HS-27A (cell line): ENCODE data around the gene KCNJ4.

Experiments used
- DNase-seq: peaks from one replicate; pipeline ENCODE4 v3.0.0-alpha.2; 2012; ENCODE audit warnings: low read depth, missing footprints

Gene KCNJ4

GRCh38 chr22:38429499-38430068, 25.4 kb downstream of the KCNJ4 start:
- DNase-seq: no peak

- DNase-seq: no peak
Measured at GRCh38 chr22:38428714-38429113, 26.3 kb downstream of the KCNJ4 start.

- no peak for DNase-seq
Measured at GRCh38 chr22:38427940-38428339, 27.1 kb downstream of the KCNJ4 start.

DNA sequence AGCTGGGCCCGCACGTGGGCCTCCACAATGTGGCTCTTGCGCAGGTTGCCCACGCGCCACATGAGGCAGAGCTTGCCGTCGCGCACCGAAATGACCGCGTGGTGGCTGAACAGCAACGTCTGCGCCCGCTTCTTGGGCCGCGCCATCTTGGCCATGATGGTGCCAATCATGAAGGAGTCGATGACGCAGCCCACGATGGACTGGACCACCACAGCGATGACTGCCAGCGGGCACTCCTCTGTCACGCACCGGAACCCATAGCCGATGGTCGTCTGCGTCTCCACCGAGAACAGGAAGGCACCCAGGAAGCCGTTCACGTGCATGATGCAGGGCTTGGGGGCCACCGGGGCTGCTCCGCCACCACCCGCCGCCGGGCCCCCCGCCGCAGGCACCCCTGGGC, 27.5 kb downstream of the KCNJ4 start:
- no peak for DNase-seq

- DNase-seq: no peak
Measured at GRCh38 chr22:38426628-38427027, 28.4 kb downstream of the KCNJ4 start.

DNA sequence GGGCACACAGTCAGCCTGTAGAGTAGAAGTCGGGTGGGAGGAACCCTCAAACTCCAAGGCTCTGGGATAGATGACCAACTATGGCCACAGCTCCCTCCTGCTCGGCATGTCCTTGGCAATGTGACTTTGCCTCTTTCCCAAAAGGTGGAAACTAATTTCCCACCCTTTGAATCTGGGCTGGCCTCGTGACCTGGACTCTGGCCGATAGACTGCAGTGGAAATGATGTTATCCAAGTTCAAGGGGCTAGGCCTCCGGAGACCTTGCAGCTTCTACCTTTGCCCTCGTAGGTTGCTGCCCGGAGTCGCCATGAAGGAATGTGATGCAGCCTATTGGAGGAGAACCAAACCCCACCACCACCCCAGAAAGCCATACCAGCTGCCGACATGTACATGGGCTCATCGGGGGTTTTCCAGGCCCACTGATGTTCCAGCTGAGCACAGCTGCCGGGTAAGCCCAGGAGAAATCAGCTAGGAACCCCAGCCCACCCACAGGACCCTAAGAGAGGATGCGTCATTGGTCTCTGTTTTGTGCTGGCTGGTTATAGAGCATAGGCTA, 30.4 kb downstream of the KCNJ4 start:
- no peak for DNase-seq

- no peak for DNase-seq
Measured at GRCh38 chr22:38423512-38424503, 31.2 kb downstream of the KCNJ4 start.

DNA sequence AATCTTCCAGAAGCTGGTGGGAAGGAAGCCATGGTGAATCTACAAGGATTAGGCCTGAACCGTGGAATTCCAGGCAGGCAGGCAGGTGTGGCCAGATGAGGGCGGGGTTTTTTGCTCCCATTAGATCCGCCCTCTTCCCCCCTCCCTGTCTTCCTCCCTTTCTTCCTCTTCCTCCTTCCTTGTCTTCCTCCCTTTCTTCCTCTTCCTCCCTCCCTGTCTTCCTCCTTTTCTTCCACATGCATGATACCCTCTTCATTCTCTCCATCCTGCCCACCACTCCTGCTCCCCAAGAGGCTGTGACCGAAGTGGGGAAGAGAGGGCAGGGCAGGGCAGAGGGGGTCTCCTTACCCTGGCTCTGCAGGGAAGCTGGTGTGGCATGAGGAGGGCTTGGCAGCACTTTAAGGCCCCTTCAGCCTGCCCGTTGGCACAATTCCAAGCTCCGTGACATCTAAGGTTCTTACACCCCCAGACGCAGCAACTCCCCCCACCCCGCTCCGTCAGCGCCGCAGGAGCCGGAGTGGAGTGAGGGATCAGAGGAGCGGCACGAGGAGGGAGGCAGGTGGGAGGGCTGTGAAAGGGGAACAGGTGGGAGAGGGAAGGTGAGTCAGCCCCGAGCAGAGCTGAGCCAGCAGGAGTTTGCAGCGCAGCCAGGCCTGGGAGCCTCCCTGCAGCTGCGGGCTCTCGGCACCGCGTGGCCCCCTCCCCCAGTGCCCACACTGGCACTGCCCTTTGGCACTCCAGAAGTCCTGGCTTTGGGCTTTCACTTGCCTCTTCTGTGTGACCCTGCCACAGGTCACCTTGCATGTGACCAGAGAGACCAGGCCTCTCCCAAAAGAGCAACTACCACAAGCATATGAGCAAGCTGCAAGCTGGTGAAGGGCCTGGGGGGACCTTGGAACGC, 32.1 kb downstream of the KCNJ4 start:
- no peak for DNase-seq

DNA sequence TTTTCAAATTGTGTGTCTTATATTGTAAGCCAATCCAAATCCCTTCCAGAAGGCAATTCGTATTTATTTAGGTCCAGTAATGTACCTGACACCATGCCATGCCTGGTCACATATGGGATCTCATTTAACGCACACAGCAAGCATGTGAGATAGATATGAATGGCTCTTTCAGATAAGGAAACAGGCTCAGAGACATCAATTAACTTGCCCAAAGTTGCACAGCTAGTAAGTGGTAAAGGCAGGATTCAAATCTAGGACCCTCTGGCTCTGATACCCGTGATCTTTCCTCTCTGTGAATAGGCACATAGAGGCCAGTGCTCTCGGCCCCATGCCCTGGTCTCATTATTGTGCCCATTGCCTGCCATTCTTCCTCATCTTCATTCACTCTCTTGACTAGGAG, 34.3 kb downstream of the KCNJ4 start:
- DNase-seq: no peak

DNA sequence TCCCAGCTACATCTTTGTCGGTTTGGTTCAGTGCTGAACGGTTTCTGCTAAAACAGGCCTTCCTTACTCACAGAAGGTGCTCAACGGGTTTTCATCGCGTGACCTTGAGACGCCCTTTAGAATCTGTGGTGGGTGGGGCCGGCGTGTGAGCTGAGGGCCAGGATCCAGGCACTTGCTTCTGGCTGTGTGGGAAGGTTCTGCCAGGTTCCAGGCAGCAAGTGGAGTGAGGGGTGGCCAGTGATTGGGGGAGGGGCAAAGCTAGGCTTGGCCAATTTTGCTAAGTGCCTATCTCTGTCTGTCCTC, 35.2 kb downstream of the KCNJ4 start:
- no peak for DNase-seq

GRCh38 chr22:38419121-38419857, 35.7 kb downstream of the KCNJ4 start:
- DNase-seq: no peak

- no peak for DNase-seq
Measured at GRCh38 chr22:38418589-38418988, 36.4 kb downstream of the KCNJ4 start.

DNA sequence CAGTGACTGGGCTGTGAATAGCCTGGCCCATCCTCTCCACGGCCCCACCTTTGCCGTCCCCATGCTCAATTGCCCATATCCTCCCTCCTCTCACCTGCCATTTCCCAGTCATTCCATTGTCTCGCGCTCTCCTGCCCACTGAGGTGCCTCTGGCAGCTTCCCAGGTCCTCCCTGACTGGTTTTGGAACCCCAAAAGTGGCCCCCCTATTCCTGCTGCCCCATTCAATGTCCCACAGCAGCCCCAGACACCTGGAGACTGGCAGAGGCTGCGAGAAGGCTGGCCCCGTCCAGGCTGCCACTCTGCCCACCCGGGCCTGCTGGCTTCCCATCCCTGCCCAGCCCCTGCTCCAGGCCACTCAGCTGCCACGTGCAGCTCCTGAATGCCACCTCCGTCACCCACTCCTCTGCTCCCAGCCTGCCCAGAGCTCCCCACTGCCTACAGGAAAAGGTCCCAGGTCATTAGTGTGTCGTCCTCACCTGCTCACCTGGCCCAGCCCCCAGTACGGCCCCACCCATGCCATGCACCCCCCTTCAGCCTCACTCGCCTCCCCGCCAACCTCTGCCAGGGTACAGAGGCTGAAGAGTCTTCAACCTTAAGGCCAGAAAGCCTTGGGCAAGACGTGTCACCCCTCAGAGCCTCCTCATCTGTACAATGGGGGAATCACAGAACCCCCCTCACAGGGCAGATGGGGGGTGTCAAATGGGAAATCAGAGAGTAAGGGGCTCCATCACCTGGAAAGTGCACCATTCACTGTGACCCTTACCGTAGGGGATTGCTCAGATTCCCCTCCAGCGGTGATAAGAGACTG, 37.5 kb downstream of the KCNJ4 start:
- DNase-seq: no peak

GRCh38 chr22:38416621-38417251, 38.3 kb downstream of the KCNJ4 start:
- DNase-seq: no peak

DNA sequence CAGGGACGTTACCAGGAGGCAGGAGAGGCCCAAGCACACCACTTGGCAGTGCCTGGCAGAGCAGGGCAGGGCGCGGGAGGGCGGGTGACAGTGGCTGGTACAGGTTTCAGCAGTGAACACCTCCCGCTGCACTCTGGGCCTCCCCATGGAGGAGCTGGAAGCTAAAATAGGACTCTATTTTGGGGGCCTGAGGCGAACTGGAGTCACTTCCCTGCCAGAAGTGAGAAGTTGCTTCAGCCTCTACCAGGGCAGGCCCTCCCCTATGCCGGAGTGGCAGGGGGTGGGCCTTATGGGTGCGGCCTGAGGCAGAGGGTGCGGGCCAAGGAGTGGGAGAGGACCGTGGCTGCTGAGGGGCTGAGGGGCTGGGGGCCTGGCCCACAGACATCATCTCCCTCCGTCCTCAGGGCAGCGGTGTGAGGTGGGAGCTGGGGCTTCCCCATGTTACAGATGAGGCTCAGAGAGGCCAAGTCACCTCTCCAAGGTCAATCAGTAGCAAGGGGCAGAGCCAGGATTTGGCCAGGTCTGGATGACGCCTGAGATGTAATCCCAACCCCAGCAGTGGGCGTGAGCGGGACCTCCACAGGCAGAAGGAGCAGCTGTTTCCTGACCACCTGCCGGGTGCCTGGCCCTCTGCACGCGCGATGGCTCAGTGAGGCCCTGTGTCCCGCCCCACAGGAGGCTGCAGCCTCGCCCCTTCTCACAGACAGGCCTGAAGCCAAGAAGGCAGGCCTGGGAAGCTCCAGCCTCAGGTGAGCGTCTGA, 39.3 kb downstream of the KCNJ4 start:
- DNase-seq: no peak

GRCh38 chr22:38415046-38415445, 40.0 kb downstream of the KCNJ4 start:
- no peak for DNase-seq

DNA sequence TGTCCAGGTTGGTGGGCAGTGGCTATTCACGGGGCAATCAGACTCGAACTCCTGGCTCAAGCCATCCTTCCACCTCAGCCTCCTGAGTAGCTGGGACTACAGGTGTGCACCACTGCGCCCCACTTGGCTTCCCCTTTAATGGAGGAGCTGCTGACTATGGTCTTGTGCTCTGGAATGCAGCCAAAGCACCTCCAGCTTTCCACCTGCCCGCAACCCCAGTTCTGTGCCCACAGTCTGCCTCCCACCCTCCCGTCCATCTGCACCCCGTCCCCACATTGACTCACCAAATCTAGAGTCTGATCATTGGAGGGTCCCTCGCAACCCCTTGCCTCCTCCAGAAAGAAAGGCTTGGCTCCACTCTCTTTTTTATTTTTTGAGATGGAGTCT, 41.0 kb downstream of the KCNJ4 start:
- no peak for DNase-seq

- DNase-seq: no peak
Measured at GRCh38 chr22:38413085-38414008, 41.7 kb downstream of the KCNJ4 start.
